Activated CD4-positive, CD25-positive, alpha-beta regulatory T cell treated with anti-CD3 and anti-CD28 coated beads, Interleukin-2, amount 50 U/mL, for 16 hours (primary cell): ENCODE measurements around the gene GNG13.
"Not testable (repeated sequence)": the region's sequence is repeated elsewhere in the genome, so short reads cannot be mapped to it uniquely, and the experiment has no call there.

ENCODE experiments used
- DNase-seq: peaks from one replicate; pipeline ENCODE4 v3.0.0-alpha.2; 2020; ENCODE audit warnings: low read depth, low spot score

GNG13 gene

DNA sequence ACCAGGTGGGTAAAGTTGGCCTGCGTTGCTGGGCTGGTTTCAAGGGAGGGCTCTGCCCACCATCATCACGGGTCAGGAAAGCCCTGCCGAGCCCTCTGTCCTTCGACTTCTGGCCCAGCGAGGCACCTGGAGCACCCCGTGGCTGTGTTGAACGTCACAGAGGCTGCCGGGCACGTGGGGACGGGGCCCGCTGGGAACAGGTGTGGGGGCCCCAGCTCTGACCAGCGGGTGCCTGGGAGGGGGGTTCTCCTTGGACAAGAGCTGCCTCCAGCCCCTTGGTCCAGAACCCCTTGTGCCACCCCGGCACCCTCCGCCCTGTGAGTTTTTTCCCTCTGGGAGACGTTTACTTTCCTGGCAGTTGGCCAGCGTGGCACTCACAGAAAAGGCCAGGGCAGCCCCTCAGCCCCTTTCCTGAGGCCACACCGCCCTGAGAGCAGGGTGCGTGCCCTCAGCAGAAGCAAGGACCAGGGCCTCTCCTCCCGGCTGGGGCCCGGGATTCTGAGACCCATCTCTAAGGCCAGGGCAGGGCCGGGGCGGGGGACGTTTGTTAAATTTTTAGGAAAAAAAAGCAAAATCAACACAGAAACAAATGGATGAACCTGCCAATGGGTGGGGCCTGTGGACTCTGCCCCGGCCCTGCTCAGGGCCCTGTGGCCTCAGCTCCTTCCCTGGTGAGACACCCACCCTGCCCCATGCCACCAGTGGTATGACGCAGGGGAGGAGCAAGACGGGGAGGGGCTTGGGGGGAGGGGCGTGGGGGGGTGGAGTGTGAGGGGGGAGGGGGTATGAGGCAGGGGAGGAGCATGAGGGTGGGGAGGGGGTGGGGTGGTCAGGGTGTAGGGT is 31.3 kb upstream of the GNG13 start:
- no peak for DNase-seq

DNA sequence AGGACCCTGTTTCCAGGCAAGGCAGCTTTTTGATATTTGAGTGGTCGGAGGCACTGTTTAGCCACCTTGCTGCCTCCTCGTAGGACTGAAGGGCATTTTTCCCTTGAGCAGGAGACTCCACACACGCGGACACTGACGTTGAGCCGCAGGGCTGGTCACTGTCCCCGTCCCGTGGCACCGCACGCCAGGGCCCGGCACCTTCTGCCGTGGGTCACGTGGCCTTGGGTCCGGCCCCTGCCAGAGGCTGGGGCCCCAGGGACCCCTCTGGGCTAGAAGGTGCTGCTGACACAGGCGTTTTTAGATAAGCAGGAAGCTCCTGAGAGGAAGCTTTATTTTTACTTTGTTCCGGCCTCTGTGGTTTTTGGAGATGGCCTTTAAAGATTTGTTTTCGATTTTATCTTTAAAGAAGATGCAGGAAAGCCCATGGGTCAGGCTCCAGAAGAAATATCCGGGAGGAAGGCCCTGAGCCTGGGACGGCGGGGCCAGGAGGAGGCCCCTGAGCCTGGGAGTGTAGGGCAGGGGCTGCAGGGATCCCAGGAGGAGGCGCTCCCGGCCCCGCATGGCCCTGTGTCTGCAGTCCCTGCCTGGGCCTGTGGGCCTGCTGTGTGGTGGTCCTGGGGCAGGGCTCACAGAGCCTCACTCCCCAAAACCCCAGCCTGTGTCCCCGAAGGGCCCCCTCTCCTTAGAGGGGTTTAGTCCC is 30.5 kb upstream of the GNG13 start:
- no peak for DNase-seq

DNA sequence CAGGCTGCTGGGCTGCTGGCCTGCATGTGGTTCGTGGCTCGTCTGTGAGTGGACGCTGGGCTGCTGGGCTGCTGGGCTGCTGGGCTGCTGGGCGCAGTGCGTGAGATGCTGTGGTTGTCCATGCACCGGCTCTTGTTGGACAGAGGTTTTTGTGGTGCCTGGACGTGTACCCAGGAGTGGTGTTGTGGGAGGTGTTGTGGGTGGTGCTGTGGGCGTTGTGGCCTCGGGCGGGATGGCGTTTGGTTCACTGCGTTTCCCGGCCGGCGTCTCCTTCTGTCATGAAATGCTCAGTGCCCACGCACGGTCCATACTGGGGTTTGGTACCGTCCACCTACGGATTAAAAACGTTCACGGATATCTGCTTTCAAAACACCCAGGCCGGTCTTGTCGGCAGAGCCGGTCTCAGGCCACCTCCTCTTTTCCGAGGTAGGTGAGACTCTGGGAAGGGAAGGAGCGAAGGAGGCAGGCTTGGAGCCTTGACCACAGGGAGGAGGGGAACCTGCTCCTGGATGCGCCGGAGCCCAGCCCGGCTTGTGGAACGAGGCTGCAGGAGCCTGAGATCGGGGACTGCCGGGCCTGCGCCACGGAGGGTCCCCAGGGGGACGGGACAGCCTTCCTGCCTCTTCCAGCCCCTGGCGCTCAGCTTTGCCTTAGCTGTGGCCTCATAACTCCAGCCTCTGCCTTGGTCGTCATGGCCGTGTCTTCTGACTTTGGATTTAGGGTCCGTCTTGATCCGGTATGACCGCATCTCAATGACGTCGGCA is 29.8 kb upstream of the GNG13 start:
- no peak for DNase-seq

DNA sequence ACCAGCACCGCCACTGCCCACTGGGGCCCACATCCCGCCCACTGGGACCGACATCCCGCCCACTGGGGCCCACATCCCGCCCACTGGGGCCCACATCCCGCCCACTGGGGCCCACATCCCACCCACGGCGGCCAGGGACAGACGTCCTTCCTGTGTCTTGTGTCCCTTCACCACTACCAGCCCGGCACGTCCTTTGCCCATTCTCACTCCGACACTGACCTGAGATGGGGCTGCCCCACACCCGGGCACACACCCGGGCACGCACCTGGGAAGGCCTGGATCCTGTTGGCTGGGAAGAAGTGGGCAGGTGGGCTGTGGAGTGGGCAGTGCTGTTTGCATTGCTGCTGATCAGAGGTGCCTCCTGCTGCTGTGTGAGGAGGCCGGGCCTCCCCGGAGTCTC is 28.4 kb upstream of the GNG13 start:
- DNase-seq = no peak

DNA sequence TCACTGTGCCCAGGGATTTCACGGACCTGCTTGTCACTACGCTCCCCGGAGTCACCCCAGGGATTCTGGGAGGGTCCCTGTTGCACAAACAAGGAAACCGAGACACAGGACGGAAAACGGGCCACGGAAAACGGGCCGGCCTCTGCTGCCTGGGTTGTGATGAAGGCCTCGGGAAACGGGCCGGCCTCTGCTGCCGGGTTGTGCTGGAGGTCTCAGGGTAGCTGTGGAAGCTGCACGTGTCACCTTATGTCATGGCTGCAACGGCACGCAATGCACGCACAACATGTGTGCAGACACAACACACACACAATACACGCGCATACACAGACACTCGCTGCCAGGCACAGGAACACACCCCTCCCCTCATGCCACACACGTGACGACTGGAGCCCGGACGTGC is 27.0 kb upstream of the GNG13 start:
- DNase-seq = no peak

DNA sequence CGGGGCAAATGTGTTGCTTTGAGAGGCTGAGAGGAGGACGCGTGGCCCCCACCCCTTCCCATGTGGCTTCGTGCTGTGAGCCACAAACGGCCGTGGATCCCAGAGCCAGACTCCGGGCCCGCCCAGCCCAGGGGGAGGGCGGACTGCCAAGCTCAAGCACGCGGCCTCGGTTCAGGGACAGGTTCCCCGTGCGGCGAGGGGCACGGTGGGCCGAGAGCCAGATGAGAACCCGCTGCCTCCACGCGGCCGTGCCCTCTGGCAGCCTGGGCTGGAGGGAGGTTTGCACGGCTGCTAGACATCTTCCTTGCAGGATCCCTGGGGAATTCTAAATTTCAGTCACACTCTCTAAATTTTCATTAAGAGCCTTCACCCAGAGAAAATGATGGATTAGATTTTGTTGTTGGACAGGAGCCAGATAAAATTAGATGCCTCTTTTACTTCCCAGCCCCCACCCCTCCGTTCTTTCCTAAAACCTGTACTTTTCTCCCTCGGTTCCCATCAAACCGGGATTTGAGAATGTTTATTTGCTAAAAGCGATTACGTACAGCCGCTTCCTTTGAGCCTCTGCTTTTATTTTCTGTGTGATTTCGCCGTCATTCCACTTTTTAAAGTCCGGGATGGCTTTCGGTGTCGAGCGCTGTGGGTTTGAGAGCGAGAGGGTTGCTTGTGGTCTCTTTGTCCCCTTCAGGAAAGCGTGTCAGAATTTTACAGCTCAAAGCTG is 25.0 kb upstream of the GNG13 start:
- DNase-seq = no peak

DNA sequence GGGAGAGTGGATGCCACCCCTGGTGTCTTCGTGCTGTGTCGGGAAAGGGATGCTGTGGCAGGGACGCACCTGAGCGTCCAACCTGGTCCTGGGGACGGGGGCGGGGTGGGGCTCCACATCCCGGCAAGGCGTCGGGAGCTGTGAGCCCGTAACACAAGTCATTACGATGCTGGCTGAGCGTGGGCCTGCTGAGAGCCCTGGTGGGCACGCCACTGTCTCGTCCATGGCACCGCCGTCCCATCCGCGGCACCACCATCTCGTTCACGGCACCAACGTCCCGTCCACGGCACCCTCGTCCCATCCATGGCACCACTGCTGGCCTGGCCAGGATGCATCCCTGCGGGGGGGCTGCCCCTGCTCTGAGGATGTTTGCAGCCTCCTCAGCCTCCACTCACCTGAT is 24.1 kb upstream of the GNG13 start:
- DNase-seq = no peak

DNA sequence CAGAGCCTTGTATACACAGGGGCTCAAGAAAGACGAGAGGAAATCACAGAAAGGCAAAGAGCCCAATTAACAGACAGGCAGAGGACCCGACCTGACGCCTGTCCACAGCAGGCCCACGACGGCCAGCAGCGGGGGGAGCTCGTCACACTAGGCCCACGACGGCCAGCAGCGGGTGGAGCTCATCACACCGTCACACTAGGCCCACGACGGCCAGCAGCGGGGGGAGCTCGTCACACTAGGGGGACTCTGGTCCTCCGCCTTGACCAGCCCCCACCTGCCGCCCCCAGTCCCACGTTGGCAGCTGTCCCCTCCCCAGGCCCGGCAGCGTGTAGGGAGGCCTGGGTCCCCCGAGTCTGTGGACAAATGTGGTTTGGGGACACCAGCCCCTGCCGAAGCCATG is 23.7 kb upstream of the GNG13 start:
- no peak for DNase-seq

DNA sequence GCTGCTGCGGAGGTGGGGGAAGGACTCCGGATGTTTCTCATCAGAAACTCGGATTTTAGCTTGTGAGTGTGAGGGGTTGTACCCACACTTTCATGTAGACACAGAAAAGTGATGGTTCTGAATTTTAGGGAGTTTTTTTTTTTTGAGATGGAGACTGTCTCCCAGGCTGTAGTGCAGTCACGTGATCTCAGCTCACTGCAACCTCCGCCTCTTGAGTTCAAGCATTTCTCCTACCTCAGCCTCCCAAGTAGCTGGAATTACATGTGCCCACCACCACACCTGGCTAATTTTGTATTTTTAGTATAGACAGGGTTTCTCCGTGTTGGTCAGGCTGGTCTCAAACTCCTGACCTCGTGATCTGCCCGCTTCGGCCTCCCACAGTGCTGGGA is 22.4 kb upstream of the GNG13 start:
- DNase-seq = no peak

DNA sequence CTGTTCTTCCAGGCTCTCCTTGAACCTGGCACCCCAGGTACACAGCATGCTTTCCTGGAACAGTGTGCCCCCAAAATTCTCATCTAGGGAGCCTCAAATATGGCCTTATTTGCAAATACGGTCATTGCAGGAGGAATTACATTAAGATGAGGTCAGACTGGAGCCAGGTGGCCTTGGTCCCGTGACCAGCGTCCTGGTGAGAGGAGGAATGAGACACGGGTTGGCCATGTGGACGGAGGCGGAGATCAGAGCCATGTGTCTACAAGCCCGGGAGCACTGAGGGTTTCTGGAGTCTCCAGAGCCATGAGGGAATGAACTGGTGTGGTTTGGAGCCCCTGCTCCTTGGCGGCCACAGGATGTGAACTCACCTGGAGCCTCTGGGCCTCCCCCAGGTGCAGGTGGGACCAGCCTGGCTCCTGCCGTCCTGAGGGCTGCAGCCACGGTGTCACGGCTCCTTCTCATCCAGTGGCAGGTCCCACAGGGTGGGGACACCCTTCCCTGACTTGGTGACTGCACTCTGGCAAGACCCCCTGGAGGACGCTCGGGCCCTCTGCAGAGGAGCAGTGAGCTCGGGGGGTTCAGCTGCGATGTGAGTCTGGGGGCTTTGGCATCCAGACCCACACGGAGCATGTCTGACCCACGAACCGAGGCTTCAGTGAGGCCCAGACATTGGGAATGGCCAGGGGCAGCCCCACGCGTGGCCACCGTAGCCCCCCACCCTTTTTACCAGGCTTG is 21.8 kb upstream of the GNG13 start:
- DNase-seq = no peak

DNA sequence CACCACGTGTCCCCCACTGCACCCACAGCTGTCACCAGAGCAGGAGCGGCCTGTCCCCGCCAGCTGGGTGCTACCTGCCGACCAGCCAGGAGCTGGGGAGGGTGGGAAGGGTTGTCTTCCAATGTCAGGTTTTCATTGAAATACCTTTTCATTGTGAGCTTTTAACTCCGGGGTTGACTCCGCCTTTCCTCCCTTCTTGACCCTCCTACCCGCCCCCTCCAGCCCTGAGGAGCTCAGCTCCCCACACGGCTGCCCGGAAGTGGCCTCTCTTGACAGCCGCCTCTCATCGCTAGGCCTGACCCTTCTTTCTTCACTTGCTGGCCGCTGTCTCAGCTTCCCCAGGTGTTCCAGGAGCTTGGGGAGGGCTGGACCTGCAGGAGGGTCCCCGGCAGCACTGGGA is 21.2 kb upstream of the GNG13 start:
- no peak for DNase-seq

DNA sequence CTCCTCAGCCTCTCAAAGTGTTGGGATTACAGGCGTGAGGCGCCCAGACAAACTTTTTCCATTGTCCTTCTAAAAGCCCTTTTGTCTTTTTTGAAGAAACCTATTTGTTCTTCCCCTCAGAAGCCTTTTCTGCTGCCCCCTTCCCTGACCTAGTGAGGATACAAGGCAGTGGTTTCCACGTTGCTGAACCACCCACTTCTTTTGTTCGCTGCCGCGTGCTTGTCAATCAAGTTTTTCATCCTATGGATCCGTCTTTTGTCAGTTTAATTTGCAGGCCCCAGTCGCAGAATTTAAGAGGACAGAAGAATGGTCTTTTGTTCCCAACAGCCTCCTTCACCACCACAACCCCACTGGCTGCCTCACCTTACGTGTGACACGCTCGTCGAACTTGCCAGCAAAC is 20.2 kb upstream of the GNG13 start:
- DNase-seq = no peak

DNA sequence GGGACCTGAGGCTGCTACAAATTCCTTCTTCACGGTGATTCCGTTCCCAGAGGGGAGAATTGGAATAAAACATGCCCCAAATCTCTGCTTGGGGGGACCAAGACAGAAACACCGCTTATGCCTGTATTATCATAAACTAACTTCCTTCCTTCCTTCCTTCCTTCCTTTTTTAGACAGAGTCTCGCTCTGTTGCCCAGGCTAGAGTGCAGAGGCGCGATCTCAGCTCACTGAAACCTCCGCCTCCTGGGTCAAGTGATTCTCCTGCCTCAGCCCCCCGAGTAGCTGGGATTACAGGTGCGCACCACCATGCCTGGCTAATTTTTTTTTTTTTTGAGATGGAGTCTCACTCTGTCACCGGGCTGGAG is 19.5 kb upstream of the GNG13 start:
- DNase-seq = not testable (repeated sequence)

DNA sequence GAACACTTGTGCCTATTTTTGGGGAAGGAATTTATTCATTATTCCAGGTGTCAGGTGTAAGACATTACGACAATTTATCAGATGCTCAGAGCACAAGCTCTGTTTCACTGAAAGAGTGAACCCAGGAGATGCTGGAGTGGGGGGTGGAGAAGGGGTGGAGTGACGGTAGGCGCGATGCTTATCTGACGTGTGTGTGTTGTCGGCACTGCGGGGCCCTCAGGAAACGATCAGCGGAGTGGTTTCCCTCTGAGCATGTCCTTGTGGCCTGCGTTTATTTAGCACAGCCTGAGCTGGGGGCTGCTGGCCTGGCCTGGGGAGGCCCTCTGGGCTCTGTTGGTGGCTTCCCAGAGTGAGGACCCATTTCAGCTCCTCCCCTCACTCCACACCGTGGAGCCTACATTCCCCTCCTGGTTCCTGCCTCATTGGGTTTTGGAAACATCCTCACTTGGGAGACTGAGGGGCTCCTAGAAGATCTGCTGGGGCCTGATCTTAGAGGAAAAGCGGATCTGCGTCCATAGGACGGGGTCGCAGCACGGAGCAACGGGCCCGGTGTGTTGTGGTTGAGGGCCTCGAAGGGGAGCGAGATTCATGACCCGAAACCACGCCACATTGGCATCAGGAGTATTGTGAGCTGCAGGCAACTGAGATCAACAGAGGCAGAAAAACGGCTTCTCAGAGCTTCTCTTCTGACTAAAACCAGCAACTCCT is 19.0 kb upstream of the GNG13 start:
- no peak for DNase-seq

DNA sequence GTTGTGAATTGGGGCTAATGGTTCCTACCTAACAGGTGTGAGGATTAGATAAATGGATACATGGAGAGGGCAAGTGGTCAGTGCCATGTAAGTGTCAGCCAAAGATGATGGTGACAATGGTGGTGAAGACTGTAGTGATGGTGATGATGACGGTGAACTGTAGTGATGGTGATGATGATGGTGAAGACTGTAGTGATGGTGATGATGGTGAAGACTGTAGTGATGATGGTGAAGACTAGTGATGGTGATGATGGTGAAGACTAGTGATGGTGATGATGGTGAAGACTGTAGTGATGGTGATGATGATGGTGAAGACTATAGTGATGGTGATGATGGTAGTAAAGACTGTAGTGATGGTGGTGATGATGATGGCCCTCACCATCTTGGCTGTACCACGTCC is 18.1 kb upstream of the GNG13 start:
- DNase-seq = no peak

DNA sequence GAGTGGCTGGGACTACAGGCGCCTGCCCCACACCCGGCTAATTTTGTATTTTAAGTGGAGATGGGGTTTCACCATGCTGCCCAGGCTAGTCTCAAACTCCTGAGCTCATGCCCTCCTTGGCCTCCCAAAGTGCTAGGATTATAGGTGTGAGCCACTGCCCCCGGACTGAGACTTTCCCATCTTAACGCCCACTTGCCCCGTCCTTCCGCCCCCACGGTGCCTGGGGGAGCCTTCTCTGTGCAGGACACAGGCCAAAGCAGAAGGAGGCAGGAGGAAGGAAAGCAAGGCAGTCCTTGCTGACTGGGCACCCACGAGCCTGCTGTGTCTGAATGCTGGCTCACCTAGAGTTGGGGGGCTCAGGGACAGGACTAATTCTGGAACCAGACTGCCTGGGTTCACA is 17.6 kb upstream of the GNG13 start:
- DNase-seq = no peak

DNA sequence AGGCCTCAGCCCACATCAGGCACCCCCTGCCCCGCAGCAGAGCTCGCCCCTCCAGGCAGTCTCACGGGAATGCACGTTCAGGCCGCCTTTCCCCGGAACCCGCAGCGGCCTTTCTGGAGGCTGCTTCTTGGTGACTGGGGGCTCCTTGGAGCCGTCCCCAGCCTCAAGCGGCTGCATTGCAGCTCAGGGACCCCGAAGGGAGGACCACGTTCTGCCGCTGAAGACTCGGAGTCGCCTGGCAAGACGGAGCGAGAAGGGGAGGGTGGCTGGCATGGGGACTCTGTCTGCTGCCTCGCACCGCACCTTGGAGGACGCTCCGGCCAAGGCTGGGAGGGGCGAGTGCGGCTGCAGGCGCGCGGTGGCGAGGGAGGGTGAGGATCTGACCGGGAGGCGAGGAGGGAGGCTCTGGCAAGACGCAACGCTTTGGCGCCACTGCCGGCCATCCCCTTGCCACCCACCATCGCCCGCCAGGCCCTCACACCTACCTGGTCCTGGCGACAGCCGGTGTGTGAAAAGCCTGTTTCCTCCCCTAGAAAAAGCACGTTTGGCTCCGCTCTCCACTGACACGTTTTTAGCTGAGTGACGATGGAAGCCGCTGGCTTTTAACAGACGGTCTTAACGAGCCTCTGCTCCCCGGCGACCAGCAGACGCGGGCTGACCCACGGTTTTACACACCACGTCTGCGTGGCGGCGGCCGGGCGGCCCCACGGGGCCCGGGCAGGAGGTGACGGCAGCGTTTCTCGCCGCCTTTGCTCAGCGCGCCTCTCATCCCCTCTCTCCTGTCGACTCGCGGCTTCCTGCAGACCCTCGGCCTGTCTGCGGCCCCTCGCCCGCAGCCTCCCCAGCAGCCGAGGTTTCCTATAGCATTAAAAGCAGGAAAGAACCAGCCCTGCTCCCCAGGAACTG is 16.7 kb upstream of the GNG13 start:
- no peak for DNase-seq

DNA sequence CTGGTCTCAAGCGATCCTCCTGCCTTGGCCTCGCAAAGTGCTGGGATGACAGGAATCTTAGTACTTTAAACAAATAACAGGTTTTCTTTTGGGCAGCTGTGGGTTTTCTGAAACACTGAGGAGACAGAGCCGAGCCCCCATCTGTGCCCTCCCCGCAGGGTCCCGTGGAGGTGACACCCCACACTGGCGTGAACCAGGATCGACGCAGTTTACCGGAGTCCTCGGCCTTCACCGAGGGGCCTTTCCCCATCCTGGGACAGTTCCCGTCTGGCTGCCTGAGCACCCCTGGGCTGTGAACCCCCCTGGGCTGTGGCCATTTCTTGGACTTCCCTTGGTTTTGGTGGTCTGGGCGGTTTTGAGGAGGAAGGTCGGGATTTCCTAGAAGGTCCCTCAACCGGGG is 15.3 kb upstream of the GNG13 start:
- DNase-seq = no peak

DNA sequence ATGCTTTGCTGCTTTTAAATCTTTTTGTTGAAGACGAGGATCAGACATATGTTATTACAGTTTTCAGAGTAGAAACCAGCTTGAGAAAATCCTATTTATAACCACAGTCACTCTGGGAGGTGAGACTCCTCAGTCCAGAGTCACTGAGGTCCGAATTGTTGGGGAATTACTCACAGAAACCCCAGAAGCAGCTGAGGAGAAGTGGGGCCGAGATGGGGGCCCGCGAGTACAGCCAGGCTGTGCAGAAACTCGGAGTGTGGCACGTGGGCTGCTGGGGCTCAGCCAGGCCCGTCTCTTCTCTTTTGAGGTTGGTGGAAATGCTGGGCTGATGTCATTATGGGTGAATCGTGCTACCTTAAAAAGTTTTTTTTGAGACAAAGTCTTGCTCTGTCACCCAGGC is 14.4 kb upstream of the GNG13 start:
- DNase-seq = no peak
